Measurements from ENCODE around the gene MRPS34.

DNA sequence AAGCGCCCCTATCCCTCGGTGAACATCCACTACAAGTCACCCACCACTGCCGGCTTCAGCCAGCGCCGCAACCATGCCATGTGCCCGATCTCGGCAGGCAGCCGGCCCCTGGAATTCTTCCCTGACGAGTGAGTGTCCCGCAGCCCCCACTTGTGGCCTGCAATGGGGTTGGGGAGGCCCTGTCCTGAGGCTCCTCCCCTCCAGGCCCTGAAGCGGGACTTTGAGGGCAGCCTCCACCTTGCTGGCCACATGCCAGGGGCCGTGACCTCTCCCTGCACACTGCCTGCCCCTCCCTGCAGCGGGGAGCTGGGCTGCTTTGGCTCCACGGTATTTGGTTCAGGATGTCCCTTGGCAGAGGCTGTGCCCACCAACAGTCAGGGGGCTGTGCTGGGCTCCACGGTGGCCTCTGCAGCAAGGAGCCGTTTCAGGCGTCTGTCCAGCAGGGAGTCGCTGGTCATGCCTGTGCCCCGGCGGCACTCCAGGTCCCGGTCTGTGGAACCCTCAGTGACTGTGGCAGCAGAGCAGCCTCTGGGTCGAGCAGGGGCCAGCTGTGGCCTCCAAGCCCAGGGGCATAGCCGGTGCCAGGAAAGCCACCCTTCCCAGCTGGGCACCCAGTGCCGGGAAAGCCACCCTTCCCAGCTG lies 9.9 kb downstream of the MRPS34 start:
- TF ChIP-seq, protein P1, sequence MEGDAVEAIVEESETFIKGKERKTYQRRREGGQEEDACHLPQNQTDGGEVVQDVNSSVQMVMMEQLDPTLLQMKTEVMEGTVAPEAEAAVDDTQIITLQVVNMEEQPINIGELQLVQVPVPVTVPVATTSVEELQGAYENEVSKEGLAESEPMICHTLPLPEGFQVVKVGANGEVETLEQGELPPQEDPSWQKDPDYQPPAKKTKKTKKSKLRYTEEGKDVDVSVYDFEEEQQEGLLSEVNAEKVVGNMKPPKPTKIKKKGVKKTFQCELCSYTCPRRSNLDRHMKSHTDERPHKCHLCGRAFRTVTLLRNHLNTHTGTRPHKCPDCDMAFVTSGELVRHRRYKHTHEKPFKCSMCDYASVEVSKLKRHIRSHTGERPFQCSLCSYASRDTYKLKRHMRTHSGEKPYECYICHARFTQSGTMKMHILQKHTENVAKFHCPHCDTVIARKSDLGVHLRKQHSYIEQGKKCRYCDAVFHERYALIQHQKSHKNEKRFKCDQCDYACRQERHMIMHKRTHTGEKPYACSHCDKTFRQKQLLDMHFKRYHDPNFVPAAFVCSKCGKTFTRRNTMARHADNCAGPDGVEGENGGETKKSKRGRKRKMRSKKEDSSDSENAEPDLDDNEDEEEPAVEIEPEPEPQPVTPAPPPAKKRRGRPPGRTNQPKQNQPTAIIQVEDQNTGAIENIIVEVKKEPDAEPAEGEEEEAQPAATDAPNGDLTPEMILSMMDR (conservative IDR thresholded peaks at IDR 0.05), result no peak
- no peak for TF ChIP-seq ZFX (IDR thresholded peaks at IDR 0.05)
